HG02588 (cell line): ENCODE results near the gene SLC22A23.

ENCODE experiments used
- ATAC-seq: cut with Tn5 transposase; IDR thresholded peaks from one replicate; pipeline ENCODE4 v1.9.1; 2021; ENCODE audit warnings: mild to moderate bottlenecking, moderate library complexity; ENCODE audit not compliant: unreplicated experiment

Gene SLC22A23

GRCh38 chr6:3356056-3356823 lies 100.6 kb downstream of the SLC22A23 start:
- ATAC-seq: peak; percentile 95

GRCh38 chr6:3355358-3356055 lies 101.3 kb downstream of the SLC22A23 start:
- ATAC-seq: no peak

GRCh38 chr6:3355011-3355357 lies 101.9 kb downstream of the SLC22A23 start:
- ATAC-seq: no peak

GRCh38 chr6:3353939-3354338 lies 102.9 kb downstream of the SLC22A23 start:
- no peak for ATAC-seq

- ATAC-seq: no peak
These were observed 103.5 kb downstream of the SLC22A23 start for GRCh38 chr6:3353213-3353903.

- no peak for ATAC-seq
These were observed 104.2 kb downstream of the SLC22A23 start for GRCh38 chr6:3352678-3353077.

GRCh38 chr6:3351829-3352524 lies 104.9 kb downstream of the SLC22A23 start:
- ATAC-seq: no peak

GRCh38 chr6:3351105-3351676 lies 105.7 kb downstream of the SLC22A23 start:
- no peak for ATAC-seq

GRCh38 chr6:3350252-3350796 lies 106.5 kb downstream of the SLC22A23 start:
- no peak for ATAC-seq

GRCh38 chr6:3349388-3350251 lies 107.2 kb downstream of the SLC22A23 start:
- ATAC-seq: no peak

GRCh38 chr6:3348821-3349220 lies 108.0 kb downstream of the SLC22A23 start:
- no peak for ATAC-seq

- no peak for ATAC-seq
These were observed 109.0 kb downstream of the SLC22A23 start for GRCh38 chr6:3347826-3348225.

- no peak for ATAC-seq
These were observed 109.6 kb downstream of the SLC22A23 start for GRCh38 chr6:3347247-3347646.

- ATAC-seq: no peak
These were observed 110.4 kb downstream of the SLC22A23 start for GRCh38 chr6:3346476-3346875.

- ATAC-seq: no peak
These were observed 111.0 kb downstream of the SLC22A23 start for GRCh38 chr6:3345836-3346235.

GRCh38 chr6:3343089-3343883 lies 113.6 kb downstream of the SLC22A23 start:
- ATAC-seq: no peak

GRCh38 chr6:3341467-3341866 lies 115.4 kb downstream of the SLC22A23 start:
- ATAC-seq: no peak

GRCh38 chr6:3340894-3341293 lies 116.0 kb downstream of the SLC22A23 start:
- no peak for ATAC-seq

- no peak for ATAC-seq
These were observed 116.5 kb downstream of the SLC22A23 start for GRCh38 chr6:3340358-3340802.
